HCT116 (cell line): Measurements from ENCODE around the gene FRMD4A.

Experiments used
- EZH2 ChIP-seq: fragments of 200-600 bp; sonication (generic); IDR thresholded peaks from 2 replicates; pipeline ENCODE4 v1.6.1; 2017; ENCODE audit warnings: antibody characterized with exemption, mixed run types
- EZH2phosphoT487 ChIP-seq: fragments of 200-600 bp; IDR thresholded peaks from 2 replicates; pipeline ENCODE4 v1.6.1; 2018; ENCODE audit warnings: antibody characterized with exemption, borderline replicate concordance
- POLR2A ChIP-seq: IDR thresholded peaks from 2 replicates; pipeline ENCODE4 v1.7.0; 2011; ENCODE audit warnings: borderline replicate concordance; ENCODE audit not compliant: insufficient read depth, insufficient read length; ENCODE audit errors: extremely low read depth
- SRF ChIP-seq: IDR thresholded peaks from 2 replicates; pipeline ENCODE4 v1.6.1; 2012; ENCODE audit warnings: low read depth
- TF ChIP-seq, protein P1 (sequence below): IDR thresholded peaks from 2 replicates; pipeline ENCODE4 v1.6.1; 2012
- TF ChIP-seq, protein P2 (sequence below), 3 experiments: fragments of 200-600 bp in 1 of 3; sonication (generic) in 1 of 3; IDR thresholded peaks in 2 of 3; conservative IDR thresholded peaks in 1 of 3; 2 replicates each; pipeline ENCODE4 v1.5.1; 2012 to 2017; ENCODE audit warnings: low read depth in 2 of 3, low read length in 2 of 3, antibody characterized with exemption in 1 of 3, borderline replicate concordance in 1 of 3, control low read depth in 1 of 3, mild to moderate bottlenecking in 1 of 3, mixed read lengths in 1 of 3, mixed run types in 1 of 3, moderate library complexity in 1 of 3; ENCODE audit not compliant: insufficient read depth in 1 of 3

GRCh38 chr10:13953371-13953770 is 377.4 kb downstream of the FRMD4A start:
- TF ChIP-seq POLR2A (no peak), EZH2phosphoT487 (no peak), EZH2 (no peak), SRF (no peak)
- TF ChIP-seq, protein P1, sequence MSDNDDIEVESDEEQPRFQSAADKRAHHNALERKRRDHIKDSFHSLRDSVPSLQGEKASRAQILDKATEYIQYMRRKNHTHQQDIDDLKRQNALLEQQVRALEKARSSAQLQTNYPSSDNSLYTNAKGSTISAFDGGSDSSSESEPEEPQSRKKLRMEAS: no peak
- TF ChIP-seq, protein P2, sequence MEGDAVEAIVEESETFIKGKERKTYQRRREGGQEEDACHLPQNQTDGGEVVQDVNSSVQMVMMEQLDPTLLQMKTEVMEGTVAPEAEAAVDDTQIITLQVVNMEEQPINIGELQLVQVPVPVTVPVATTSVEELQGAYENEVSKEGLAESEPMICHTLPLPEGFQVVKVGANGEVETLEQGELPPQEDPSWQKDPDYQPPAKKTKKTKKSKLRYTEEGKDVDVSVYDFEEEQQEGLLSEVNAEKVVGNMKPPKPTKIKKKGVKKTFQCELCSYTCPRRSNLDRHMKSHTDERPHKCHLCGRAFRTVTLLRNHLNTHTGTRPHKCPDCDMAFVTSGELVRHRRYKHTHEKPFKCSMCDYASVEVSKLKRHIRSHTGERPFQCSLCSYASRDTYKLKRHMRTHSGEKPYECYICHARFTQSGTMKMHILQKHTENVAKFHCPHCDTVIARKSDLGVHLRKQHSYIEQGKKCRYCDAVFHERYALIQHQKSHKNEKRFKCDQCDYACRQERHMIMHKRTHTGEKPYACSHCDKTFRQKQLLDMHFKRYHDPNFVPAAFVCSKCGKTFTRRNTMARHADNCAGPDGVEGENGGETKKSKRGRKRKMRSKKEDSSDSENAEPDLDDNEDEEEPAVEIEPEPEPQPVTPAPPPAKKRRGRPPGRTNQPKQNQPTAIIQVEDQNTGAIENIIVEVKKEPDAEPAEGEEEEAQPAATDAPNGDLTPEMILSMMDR (IDR thresholded peaks at IDR 0.05 in 2 of 3, conservative IDR thresholded peaks at IDR 0.05 in 1 of 3; ENCODE audit: borderline replicate concordance in 1 of 3, insufficient read depth in 1 of 3, low read depth in 2 of 3, low read length in 2 of 3): no peak
